Activated CD4-positive, alpha-beta memory T cell treated with anti-CD3 and anti-CD28 coated beads, Interleukin-2, amount 10 ng/mL, durations not matched to agents 7 days and 5 days (primary cell): ENCODE results near the gene EPS8L2. TPM values are rescaled to one million over a fixed set of nuclear protein-coding genes. Genes with fewer than 3 reads are reported as not detected.

Source experiments
- CTCF ChIA-PET: fragments of 350-600 bp; sonication (Branson Sonifier 250); formaldehyde crosslinking; loops from one replicate; lab custom pipeline; 2021; ENCODE audit warnings: antibody characterized with exemption, inconsistent platforms; lab: Charles Lee
- POLR2A ChIA-PET: fragments of 350-600 bp; sonication (Branson Sonifier 250); formaldehyde crosslinking; loops from one replicate; lab custom pipeline; 2021; ENCODE audit warnings: antibody characterized with exemption; lab: Charles Lee
- DNase-seq: peaks from one replicate; pipeline ENCODE4 v3.0.0-alpha.2; 2020
- H3K27ac Mint-ChIP-seq: one replicate; pipeline ENCODE4 v1.8.0; 2021; ENCODE audit warnings: mild to moderate bottlenecking, mixed read lengths
- H3K27me3 Mint-ChIP-seq: one replicate; pipeline ENCODE4 v1.8.0; 2021; ENCODE audit warnings: mixed read lengths
- H3K36me3 Mint-ChIP-seq: one replicate; pipeline ENCODE4 v1.8.0; 2021; ENCODE audit warnings: low read depth, mixed read lengths
- H3K4me1 Mint-ChIP-seq: one replicate; pipeline ENCODE4 v1.8.0; 2021; ENCODE audit warnings: mixed read lengths
- H3K4me3 Mint-ChIP-seq: one replicate; pipeline ENCODE4 v1.8.0; 2021; ENCODE audit warnings: mild to moderate bottlenecking, mixed read lengths
- H3K9me3 Mint-ChIP-seq: one replicate; pipeline ENCODE4 v1.8.0; 2021; ENCODE audit warnings: mixed read lengths
- total RNA-seq, 2 experiments: library from RNA; stranded (reverse); gene quantifications; one replicate each; pipeline ENCODE4 v1.2.3, GENCODE V29; 2021

EPS8L2 gene
- total RNA-seq, 2 experiments from 2014 or later = 16.2 to 19.4 TPM

GRCh38 chr11:763073-763463 is 57.0 kb downstream of the EPS8L2 start:
- peaks cover 51% of the 10 kb centered on the region for H3K36me3 Mint-ChIP-seq
- DNase-seq = no peak
- no peak overlapping the region for H3K27ac Mint-ChIP-seq
- H3K4me1 Mint-ChIP-seq = peaks cover 5% of the 10 kb centered on the region
- H3K4me3 Mint-ChIP-seq = no peak overlapping the region
- H3K9me3 Mint-ChIP-seq = no peaks in the 10 kb centered on the region
- CTCF ChIA-PET = no interaction called here
- POLR2A ChIA-PET = interaction anchor here (1.6 kb wide), 1 partner anchor 9 kb away, joined by 3 read pairs; no protein-coding TSS in a partner anchor
- no peaks in the 10 kb centered on the region for H3K27me3 Mint-ChIP-seq

GRCh38 chr11:763549-764321 is 57.7 kb downstream of the EPS8L2 start:
- H3K9me3 Mint-ChIP-seq = no peaks in the 10 kb centered on the region
- no peaks in the 10 kb centered on the region for H3K27me3 Mint-ChIP-seq
- ChIA-PET POLR2A (interaction anchor here (0.8 to 1.6 kb wide), 3 partner anchors 9 to 22 kb away, joined by 3 to 4 read pairs (median 3); no protein-coding TSS in a partner anchor), CTCF (interaction anchor here (0.8 to 1.5 kb wide), 2 partner anchors 14 to 37 kb away, joined by 3 read pairs; partner anchors contain the start of gene GATD1)
- DNase-seq = no peak
- H3K4me3 Mint-ChIP-seq = no peak overlapping the region
- H3K4me1 Mint-ChIP-seq = peaks cover 5% of the 10 kb centered on the region
- no peak overlapping the region for H3K27ac Mint-ChIP-seq
- H3K36me3 Mint-ChIP-seq = peaks cover 47% of the 10 kb centered on the region

- DNase-seq = no peak
- H3K36me3 Mint-ChIP-seq = peaks cover 45% of the 10 kb centered on the region
- H3K4me1 Mint-ChIP-seq = peaks cover 5% of the 10 kb centered on the region
- no peaks in the 10 kb centered on the region for H3K9me3 Mint-ChIP-seq
- no peaks in the 10 kb centered on the region for H3K27me3 Mint-ChIP-seq
- H3K4me3 Mint-ChIP-seq = no peak overlapping the region
- CTCF ChIA-PET = interaction anchor here (0.6 to 1.5 kb wide), 3 partner anchors 13 to 170 kb away, joined by 3 read pairs; partner anchors contain the start of gene GATD1
- POLR2A ChIA-PET = interaction anchor here (0.8 to 1.6 kb wide), 3 partner anchors 10 to 21 kb away, joined by 3 to 4 read pairs (median 3); no protein-coding TSS in a partner anchor
- H3K27ac Mint-ChIP-seq = no peak overlapping the region
These were observed 58.4 kb downstream of the EPS8L2 start for GRCh38 chr11:764322-765024.

- no peaks in the 10 kb centered on the region for H3K27me3 Mint-ChIP-seq
- H3K27ac Mint-ChIP-seq = peak overlapping the region; percentile 16
These were observed 59.2 kb downstream of the EPS8L2 start for GRCh38 chr11:765025-765801.

GRCh38 chr11:765802-766091 is 59.7 kb downstream of the EPS8L2 start:
- H3K27me3 Mint-ChIP-seq = no peaks in the 10 kb centered on the region
- H3K4me3 Mint-ChIP-seq = no peak overlapping the region
- no peaks in the 10 kb centered on the region for H3K9me3 Mint-ChIP-seq
- H3K27ac Mint-ChIP-seq = no peak overlapping the region
- peaks cover 46% of the 10 kb centered on the region for H3K36me3 Mint-ChIP-seq
- peaks cover 5% of the 10 kb centered on the region for H3K4me1 Mint-ChIP-seq
- ChIA-PET POLR2A (interaction anchor here (1.1 to 1.2 kb wide), 2 partner anchors 10 to 18 kb away, joined by 3 read pairs; no protein-coding TSS in a partner anchor), CTCF (no interaction called here)
- DNase-seq = no peak

More at GRCh38 chr11:765025-765801, 59.2 kb downstream of the EPS8L2 start:
- POLR2A ChIA-PET = interaction anchor here (0.8 to 1.2 kb wide), 3 partner anchors 11 to 20 kb away, joined by 3 read pairs; no protein-coding TSS in a partner anchor
- H3K4me1 Mint-ChIP-seq = peaks cover 5% of the 10 kb centered on the region
- CTCF ChIA-PET = interaction anchor here (1.5 kb wide), 1 partner anchor 12 kb away, joined by 3 read pairs; the partner anchor contains the start of gene GATD1
- H3K4me3 Mint-ChIP-seq = no peak overlapping the region
- peak; percentile 73 for DNase-seq
- H3K9me3 Mint-ChIP-seq = no peaks in the 10 kb centered on the region
- H3K36me3 Mint-ChIP-seq = peaks cover 46% of the 10 kb centered on the region

DNA sequence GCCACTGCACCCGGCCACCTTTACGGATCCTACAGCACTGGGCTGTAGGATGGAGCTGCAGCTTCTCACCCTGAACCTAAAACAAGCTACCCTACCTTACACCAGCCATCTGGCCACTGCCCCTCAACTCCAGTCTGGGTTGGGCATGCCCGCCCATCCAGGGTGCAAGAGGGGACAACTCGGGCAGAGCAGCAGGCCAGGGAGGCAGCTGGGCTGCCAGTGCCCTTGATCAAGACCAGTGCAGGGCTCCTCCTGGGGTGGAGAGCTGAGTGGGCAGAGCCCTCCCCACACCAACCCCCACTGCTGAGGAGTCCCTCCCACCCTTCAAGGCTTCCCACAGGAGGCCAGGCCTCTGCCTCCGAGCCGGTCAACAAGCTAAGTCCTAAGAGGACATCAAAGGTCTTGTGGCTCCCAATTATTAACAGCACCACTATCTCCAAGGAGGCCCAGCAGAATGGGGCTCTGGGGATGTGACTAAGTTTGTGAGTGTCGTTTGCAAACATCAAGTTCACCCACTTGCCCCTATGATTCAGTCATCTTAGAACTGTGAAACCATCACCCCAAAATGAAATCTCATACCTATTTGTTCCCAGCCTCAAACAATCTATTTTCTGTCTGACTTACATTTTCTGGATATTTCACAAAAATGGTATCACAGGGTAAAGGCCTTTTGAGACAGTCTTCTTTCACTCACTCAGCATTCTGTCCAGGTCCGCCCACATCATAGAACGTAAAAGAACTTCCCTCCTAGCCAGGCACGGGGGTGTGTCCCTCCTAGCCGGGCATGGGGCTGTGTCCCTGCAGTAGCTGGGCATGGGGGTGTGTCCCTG is 60.3 kb downstream of the EPS8L2 start:
- Mint-ChIP-seq H3K27ac (no peak overlapping the region), H3K9me3 (no peaks in the 10 kb centered on the region), H3K4me3 (no peak overlapping the region), H3K4me1 (peaks cover 5% of the 10 kb centered on the region), H3K27me3 (no peaks in the 10 kb centered on the region), H3K36me3 (peaks cover 44% of the 10 kb centered on the region)
- POLR2A ChIA-PET = interaction anchor here (1.1 to 1.2 kb wide), 2 partner anchors 9 to 18 kb away, joined by 3 read pairs; no protein-coding TSS in a partner anchor
- CTCF ChIA-PET = no interaction called here
- no peak for DNase-seq

DNA sequence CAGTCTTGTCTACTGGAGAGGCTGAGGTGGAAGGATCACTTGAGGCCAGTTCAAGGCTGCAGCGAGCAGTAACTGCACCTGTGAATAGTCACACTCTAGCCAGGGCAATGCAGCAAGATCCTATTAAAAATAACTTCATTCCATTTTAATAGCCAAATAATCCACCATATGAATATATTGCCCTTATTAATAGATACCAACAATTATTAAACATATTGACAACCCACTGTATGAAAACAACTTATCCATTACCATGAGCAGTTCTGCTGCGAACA is 60.8 kb downstream of the EPS8L2 start:
- H3K9me3 Mint-ChIP-seq = no peaks in the 10 kb centered on the region
- H3K4me1 Mint-ChIP-seq = peaks cover 5% of the 10 kb centered on the region
- CTCF ChIA-PET = no interaction called here
- H3K36me3 Mint-ChIP-seq = peaks cover 39% of the 10 kb centered on the region
- no peak overlapping the region for H3K4me3 Mint-ChIP-seq
- H3K27me3 Mint-ChIP-seq = no peaks in the 10 kb centered on the region
- POLR2A ChIA-PET = no interaction called here
- DNase-seq = no peak
- peak overlapping the region; percentile 10 for H3K27ac Mint-ChIP-seq

DNA sequence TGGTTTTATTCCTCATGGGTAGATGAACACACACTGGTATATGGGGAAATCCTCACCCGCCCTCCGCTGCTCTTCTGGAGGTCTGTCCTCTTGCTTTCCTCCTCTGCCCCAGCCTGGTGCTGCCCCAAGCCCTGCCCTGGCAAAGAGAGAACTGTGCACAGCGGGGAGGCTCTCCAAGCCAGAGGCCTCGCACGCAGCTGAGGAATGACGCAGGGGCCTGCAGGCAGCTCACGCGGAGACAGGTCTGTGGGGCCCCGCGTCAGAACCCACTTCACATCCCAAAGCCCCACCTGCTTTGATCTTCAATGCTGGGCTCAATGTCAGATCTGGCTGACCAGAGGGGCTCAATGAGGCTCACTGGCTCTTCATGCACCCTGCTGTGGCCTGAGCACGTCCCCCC is 61.2 kb downstream of the EPS8L2 start:
- peak overlapping the region; percentile 10 for H3K27ac Mint-ChIP-seq
- H3K4me1 Mint-ChIP-seq = peaks cover 5% of the 10 kb centered on the region
- no peaks in the 10 kb centered on the region for H3K9me3 Mint-ChIP-seq
- H3K27me3 Mint-ChIP-seq = no peaks in the 10 kb centered on the region
- ChIA-PET POLR2A (no interaction called here), CTCF (no interaction called here)
- peaks cover 37% of the 10 kb centered on the region for H3K36me3 Mint-ChIP-seq
- DNase-seq = no peak
- H3K4me3 Mint-ChIP-seq = no peak overlapping the region

GRCh38 chr11:769887-770641 is 64.0 kb downstream of the EPS8L2 start:
- Mint-ChIP-seq H3K4me1 (peaks cover 11% of the 10 kb centered on the region), H3K27ac (no peak overlapping the region), H3K36me3 (peaks cover 15% of the 10 kb centered on the region), H3K4me3 (no peak overlapping the region), H3K9me3 (no peaks in the 10 kb centered on the region), H3K27me3 (no peaks in the 10 kb centered on the region)
- ChIA-PET POLR2A (interaction anchor here (1.4 kb wide), 1 partner anchor 25 kb away, joined by 5 read pairs; no protein-coding TSS in a partner anchor), CTCF (no interaction called here)
- DNase-seq = no peak

- DNase-seq = no peak
- Mint-ChIP-seq H3K36me3 (peaks cover 11% of the 10 kb centered on the region), H3K4me1 (peaks cover 17% of the 10 kb centered on the region), H3K27ac (no peak overlapping the region), H3K9me3 (no peaks in the 10 kb centered on the region), H3K4me3 (no peak overlapping the region), H3K27me3 (no peaks in the 10 kb centered on the region)
- POLR2A ChIA-PET = interaction anchor here (1.4 kb wide), 1 partner anchor 25 kb away, joined by 5 read pairs; no protein-coding TSS in a partner anchor
- CTCF ChIA-PET = no interaction called here
These were observed 64.9 kb downstream of the EPS8L2 start for GRCh38 chr11:770642-771616.
